ENCODE measurements around the gene FAM241A. TPM values are rescaled to one million over a fixed set of nuclear protein-coding genes. Genes with fewer than 3 reads are reported as not detected.
"Not testable (repeated sequence)": the region's sequence is repeated elsewhere in the genome, so short reads cannot be mapped to it uniquely, and the experiment has no call there.

FAM241A gene
- polyA plus RNA-seq (2014; cell fraction: cytosol; rRNA removed) = 0.70 and 1.1 TPM in 2 replicates
- polyA plus RNA-seq (2014; cell fraction: nucleus; rRNA removed) = 0.34 and 0.73 TPM in 2 replicates

DNA sequence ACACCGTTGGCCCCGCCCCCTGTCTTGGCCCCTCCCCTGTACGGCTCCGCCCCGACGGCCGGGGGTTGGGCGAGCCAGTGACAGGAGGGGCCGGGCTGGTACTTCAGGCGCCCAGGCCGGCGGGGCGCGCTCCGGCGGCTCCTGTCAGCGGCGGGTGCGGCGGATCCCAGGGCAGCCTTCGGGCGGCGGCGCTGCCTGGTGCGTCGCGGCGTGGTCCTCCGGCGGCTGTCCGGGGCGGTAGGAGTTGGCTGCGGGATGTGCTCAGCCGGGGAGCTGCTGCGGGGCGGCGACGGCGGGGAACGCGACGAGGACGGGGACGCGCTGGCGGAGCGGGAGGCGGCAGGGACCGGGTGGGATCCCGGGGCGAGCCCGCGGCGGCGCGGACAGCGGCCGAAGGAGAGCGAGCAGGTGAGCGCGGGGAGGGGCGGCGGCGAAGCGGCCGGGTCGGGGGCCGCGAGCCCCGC, at the start of gene FAM241A:
TSS of gene FAM241A (plus strand) at position 129 of the 464 bp plus-strand sequence. CDS start at position 256, 127 bp downstream.
- peak; percentile 71 for DNase-seq (ENCODE audit: low spot score)

- DNase-seq (ENCODE audit: low spot score) = no peak
These were observed 46.3 kb upstream of the FAM241A start for GRCh38 chr4:112098841-112099530.

DNA sequence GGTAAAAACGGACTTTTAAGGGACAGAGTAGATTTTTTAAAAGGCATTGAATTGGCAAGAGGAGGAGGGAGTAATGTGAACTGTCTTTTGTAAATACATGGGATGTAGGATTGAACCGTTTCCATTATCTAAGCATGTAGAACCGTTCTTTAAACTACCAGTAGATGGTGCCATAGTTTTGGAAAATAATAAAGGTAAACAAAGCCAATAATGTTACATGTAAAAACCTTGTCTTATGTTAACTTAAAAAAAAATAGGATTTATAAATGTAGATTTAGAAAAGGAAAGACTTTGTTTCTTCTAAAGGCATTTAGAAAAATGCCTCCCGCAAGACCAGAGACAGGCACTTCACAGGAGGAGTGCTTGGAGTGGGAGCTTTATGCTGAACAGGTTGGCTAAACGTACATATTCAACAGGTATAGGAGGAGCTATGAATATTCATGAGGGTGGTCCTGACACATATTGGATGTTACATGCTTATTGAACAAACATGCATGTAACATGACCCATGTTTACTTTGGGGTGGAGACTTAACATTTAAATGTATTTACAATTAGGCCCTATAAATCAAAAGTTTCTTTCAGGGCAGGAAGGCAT, 45.5 kb upstream of the FAM241A start:
- DNase-seq (ENCODE audit: low spot score) = peak; percentile 45

GRCh38 chr4:112102875-112103370, 42.3 kb upstream of the FAM241A start:
- no peak for DNase-seq (ENCODE audit: low spot score)

- no peak for DNase-seq (ENCODE audit: low spot score)
These were observed 39.9 kb upstream of the FAM241A start for GRCh38 chr4:112105201-112105969.

DNA sequence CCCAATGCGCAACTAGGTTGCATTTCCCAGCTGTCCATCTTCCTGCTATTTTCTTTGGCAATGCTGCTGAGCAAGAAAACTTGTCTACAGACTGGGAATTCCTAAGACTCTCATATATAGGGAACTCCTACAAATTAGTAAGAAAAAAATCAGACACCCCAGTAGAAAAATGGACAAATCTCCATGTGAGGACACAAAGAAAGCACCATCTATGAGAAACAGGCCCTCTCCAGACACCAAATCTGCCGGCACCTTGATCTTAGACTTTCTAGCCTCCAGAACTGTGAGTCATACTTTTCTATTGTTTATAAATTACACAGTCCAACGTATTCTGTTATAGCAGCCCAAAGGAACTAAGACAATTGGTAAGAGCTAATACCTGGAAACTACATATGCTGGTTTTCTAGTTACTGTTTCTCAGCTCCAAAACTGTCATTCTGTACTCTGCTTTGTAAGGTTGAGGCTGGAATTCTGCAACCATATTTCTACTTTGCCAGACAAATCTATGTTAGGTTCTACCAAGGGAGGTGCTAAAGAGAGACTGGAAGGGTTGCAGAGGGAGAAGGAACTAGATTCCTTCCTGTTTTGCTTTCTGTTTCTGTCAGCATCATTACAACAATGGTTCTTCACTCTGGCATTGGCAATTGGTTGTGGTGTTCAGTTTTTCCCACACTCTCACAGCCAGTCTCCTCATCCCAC, 35.7 kb upstream of the FAM241A start:
- no peak for DNase-seq (ENCODE audit: low spot score)

GRCh38 chr4:112110059-112110425, 35.2 kb upstream of the FAM241A start:
- no peak for DNase-seq (ENCODE audit: low spot score)

GRCh38 chr4:112111306-112111705, 33.9 kb upstream of the FAM241A start:
- no peak for DNase-seq (ENCODE audit: low spot score)

DNA sequence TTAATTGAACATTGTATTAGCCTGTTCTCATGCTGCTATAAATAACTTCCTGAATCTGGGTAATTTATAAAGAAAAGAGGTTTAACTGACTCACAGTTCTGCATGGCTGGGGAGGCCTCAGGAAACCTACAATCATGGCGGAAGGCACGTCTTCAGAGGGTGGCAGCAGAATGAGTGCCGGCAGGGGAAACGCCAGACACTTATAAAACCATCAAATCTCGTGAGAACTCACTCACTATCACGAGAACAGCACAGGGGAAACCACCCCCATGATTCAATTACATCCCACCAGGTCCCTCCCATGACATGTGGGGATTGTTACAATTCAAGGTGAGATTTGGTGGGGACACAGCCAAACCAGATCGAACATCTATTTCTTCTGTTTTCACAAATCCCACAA, 33.2 kb upstream of the FAM241A start:
- not testable (repeated sequence) for DNase-seq (ENCODE audit: low spot score)

DNA sequence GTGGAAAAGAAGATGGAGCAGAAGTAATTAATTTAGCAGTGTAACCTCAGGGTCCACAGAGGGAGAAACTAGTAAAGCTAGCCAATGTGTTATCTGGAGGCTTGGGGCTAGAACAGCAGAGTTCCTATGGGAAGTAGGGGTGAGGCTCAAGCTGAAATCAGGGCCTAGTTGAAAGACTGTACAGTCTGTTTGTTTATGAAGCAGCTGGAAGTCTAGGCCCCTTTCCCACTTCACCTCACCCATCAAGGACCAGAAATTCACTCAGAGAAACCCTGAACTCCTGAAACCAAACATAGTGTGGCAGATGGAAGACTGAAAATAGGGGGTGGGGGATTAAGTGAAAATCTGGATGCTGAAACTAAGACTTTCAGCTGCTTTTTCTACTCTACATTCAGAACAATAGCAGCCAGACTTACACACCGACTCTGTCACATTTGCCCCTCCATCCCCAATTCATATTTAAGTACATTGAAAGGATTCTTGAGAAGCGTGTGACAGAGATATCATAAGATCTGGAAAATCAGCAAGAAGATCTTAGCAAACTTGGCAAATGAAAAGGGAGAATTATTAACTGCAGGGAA, 32.6 kb upstream of the FAM241A start:
- no peak for DNase-seq (ENCODE audit: low spot score)

- DNase-seq (ENCODE audit: low spot score) = no peak
These were observed 31.4 kb upstream of the FAM241A start for GRCh38 chr4:112113864-112114263.

- DNase-seq (ENCODE audit: low spot score) = no peak
These were observed 30.8 kb upstream of the FAM241A start for GRCh38 chr4:112114452-112114851.

DNA sequence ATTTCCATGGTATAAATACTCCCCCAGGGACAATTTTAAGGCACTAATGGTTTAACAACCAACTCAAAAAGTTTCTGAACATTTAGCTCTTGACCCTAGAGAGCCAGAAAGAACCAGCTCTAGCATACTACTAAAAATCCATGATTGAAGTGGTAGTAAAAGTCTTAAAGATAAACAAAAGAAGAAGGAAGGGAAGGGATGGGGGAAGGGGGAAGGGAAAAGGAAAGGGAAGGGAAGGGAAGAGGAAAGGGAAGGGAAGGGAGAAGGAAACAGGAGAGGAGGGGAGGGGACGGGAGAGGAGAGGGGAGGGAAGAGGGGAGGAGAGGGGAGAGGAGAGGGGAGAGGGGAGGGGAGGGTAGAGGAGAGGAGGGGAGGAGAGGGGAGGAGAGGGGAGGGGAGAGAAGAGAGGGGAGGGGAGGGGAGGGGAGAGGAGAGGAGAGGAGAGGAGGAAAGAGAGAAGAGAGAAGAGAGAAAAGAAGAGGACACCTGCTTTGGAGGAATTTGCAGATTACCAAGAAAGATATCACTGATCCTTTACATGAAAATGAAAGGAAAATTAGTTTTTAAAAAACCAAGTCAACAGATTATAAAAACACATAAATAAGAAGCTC, 26.4 kb upstream of the FAM241A start:
- no peak for DNase-seq (ENCODE audit: low spot score)

- no peak for DNase-seq (ENCODE audit: low spot score)
These were observed 25.9 kb upstream of the FAM241A start for GRCh38 chr4:112119353-112119783.

- no peak for DNase-seq (ENCODE audit: low spot score)
These were observed 25.2 kb upstream of the FAM241A start for GRCh38 chr4:112120021-112120420.

- no peak for DNase-seq (ENCODE audit: low spot score)
These were observed 19.8 kb upstream of the FAM241A start for GRCh38 chr4:112125416-112125815.

- DNase-seq (ENCODE audit: low spot score) = no peak
These were observed 18.1 kb upstream of the FAM241A start for GRCh38 chr4:112127048-112127637.

GRCh38 chr4:112127803-112128202, 17.5 kb upstream of the FAM241A start:
- DNase-seq (ENCODE audit: low spot score) = no peak

GRCh38 chr4:112128452-112128851, 16.8 kb upstream of the FAM241A start:
- no peak for DNase-seq (ENCODE audit: low spot score)

DNA sequence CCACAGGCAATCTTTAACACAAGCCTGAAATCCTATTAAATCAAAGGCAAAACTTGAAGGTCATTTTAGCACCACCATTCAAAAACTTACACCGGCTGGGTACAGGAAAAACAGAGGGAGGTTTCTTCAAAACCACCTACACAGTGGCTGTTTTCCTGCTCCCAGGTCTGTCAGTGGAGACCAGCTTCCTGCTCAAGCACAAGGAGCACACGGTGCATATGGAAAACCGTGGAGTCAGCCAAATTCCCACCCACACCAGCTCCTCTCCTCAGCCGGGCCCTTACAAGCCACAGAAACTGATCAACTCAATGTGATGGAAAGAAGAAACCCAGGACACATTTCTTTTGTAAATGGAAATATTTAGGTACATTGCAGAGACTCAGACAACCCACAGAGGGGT, 14.3 kb upstream of the FAM241A start:
- no peak for DNase-seq (ENCODE audit: low spot score)

All from SK-N-DZ (cell line).